Measurements from ENCODE around the gene RPL18A.

- TF ChIP-seq, protein P1, sequence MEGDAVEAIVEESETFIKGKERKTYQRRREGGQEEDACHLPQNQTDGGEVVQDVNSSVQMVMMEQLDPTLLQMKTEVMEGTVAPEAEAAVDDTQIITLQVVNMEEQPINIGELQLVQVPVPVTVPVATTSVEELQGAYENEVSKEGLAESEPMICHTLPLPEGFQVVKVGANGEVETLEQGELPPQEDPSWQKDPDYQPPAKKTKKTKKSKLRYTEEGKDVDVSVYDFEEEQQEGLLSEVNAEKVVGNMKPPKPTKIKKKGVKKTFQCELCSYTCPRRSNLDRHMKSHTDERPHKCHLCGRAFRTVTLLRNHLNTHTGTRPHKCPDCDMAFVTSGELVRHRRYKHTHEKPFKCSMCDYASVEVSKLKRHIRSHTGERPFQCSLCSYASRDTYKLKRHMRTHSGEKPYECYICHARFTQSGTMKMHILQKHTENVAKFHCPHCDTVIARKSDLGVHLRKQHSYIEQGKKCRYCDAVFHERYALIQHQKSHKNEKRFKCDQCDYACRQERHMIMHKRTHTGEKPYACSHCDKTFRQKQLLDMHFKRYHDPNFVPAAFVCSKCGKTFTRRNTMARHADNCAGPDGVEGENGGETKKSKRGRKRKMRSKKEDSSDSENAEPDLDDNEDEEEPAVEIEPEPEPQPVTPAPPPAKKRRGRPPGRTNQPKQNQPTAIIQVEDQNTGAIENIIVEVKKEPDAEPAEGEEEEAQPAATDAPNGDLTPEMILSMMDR (IDR thresholded peaks at IDR 0.05): peak in 3 of 4 experiments; percentile 83 to 91 (median 87)
- TF ChIP-seq POLR2AphosphoS5 (IDR thresholded peaks at IDR 0.05): peak; percentile 98
- TF ChIP-seq EP300 (IDR thresholded peaks at IDR 0.05): no peak
These were observed at the start of gene RPL18A for GRCh38 chr19:17859533-17860330.
